GM12873 (cell line): Measurements from ENCODE around the gene KLK1.

ENCODE experiments used
- TF ChIP-seq, protein P1 (sequence below): IDR thresholded peaks from 2 replicates; pipeline ENCODE4 v1.5.1; 2012; ENCODE audit warnings: low read depth, mild to moderate bottlenecking, moderate library complexity, low read length, control low read depth; ENCODE audit not compliant: insufficient read depth; ENCODE audit errors: missing control alignments

Gene KLK1

DNA sequence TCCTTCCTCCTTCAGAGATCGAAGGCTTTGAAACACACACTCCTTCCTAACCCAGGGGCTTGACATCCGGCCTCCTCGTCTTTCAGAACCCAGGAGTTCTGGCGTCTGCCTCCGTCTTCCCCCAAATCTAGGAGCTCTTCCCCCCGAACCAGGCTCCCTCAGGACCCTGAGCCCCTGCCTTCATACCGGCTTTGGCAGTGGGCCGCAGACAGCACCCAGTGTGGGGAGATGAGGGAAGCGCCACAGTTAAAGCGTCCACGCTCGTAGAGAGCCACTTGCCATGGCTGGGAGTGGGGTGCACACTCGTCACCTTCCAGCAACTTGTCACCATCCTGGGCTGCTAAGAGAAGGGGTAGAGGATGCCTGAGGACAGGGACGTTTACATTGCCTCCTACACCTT, 3.9 kb upstream of the KLK1 start:
- TF ChIP-seq, protein P1, sequence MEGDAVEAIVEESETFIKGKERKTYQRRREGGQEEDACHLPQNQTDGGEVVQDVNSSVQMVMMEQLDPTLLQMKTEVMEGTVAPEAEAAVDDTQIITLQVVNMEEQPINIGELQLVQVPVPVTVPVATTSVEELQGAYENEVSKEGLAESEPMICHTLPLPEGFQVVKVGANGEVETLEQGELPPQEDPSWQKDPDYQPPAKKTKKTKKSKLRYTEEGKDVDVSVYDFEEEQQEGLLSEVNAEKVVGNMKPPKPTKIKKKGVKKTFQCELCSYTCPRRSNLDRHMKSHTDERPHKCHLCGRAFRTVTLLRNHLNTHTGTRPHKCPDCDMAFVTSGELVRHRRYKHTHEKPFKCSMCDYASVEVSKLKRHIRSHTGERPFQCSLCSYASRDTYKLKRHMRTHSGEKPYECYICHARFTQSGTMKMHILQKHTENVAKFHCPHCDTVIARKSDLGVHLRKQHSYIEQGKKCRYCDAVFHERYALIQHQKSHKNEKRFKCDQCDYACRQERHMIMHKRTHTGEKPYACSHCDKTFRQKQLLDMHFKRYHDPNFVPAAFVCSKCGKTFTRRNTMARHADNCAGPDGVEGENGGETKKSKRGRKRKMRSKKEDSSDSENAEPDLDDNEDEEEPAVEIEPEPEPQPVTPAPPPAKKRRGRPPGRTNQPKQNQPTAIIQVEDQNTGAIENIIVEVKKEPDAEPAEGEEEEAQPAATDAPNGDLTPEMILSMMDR = no peak

DNA sequence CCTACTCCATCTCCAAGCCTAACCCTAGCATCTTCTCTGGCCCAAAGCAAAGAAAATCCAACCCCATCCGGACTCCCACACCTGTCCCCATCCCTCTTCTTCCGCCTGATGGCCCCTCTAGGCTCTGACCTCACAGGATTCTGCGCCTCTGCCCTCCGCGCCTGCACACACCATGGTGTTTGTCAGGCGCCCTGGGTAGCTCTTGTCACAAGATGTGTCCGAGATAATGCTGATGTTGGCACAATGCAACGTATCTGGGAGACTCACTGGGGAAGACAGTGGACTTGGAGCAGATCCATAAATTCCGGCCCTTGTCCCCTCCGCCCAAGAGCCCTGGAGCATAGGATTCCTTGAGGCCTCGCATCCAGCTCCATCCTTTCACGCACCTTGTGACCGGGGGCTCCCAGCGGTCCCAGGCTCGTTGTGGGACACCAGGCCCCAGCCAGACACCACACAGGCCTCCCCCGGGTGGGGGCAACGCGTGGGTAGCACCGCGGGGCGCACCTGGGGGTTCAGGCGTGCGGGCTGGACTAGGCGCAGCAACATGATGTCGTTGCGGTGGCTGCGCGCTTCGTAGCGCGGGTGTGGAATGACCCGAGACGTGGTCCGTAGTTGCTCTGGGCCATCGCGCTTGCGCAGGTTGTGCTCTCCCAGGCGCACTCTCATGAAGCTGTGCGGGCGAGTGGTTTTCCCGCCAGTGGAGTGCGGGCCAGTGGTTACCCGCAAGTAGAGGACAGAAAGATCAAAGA, 3.1 kb upstream of the KLK1 start:
- TF ChIP-seq, protein P1 = no peak

DNA sequence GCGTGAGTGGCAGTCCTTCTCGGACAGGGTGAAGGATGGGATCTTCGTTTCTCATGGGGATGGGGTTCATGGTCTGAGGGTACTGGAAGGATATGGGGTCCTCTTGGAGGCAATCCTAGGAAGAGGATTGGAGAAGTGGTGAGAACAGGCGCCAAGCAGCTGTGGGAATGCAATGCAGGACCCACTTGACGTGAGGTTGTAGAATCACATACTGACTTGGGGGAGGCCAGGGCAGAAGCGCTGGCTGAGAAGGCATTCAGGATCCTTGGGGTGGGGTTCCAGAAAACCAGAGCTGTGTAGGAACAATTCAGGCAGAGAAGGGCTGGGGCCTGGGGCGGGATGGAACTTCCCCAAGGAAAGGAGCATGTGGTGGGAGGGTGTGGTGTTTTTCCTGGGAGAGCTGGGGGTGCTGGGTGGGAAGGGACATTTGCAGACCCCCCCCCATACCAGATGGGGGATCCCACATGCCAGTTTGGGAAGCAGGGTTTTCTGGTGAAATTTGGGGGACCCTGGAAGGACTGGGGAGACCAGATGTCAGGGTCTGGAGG, 852 bp downstream of the KLK1 start:
- TF ChIP-seq, protein P1 = no peak

DNA sequence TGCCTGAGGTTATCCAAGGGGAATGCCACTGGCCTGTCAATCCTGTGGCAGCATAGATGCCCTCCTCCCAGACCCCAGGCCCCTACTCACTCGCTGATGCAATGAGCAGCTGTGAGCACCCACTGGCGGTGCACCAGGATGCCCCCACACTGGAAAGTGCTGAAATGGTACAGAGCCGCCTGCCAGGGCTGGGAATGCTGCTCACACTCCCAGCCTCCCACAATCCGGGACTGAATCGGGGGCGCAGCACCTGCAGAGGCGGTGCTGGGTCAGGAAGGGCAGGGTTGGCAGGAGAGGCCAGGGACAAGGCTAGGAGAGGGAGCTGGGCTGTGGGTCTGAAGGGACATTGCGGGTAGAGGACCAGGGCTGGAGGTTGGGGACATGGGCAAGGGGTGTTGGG, 2.0 kb downstream of the KLK1 start:
- TF ChIP-seq, protein P1 = no peak

DNA sequence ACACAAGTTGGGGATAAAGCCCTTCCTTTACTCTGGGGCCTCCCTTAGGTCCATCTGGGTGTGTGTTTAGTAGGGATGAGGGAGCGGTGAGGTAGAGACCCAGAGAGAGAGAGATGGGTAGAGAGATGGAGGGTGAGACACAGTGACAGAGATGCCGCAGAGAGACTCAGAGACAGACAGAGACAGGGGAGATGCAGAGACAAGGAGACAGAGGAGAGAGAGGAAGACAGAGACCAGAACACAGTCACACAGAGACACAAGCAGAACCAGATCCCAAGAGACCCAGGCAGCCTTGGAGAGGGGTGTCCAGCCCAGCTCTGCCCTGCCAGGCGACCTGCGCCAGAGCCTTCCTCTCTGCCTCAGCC, 2.4 kb downstream of the KLK1 start:
- TF ChIP-seq, protein P1 = no peak

DNA sequence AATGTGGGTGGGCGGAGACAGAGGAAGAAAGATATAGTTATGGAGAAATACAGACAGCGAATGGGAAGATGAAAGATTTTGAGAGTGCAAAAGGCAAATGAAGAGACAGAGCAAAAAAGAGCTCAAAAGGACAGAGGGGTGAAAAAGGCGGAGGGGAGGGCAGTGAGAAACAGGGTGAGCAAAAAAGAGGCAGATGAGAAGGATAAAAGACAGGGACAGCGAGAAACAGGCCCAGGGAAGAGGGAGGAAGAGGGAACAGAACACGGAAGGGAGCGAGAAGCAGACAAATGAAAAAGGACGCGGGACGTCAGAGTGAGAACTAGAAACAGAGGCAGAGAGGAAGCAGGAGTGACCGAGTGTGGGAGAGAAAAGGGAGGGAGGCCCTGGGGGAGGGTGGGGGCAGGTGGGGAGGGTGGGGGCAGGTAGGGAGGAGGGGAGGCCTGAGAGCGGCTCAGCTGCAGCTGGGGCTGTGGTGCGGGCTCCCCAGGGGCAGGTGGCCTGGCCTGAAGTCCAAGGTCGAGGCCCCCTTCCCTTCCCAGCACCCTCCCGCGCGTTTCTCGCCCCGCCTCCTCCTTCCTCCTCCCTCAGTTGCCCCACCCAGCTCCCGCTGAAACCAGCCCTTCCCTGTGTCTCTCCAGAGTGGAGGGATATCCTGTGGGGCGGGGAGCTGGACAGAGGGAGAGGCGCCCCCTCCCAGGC, 2.9 kb downstream of the KLK1 start:
- TF ChIP-seq, protein P1 = no peak

DNA sequence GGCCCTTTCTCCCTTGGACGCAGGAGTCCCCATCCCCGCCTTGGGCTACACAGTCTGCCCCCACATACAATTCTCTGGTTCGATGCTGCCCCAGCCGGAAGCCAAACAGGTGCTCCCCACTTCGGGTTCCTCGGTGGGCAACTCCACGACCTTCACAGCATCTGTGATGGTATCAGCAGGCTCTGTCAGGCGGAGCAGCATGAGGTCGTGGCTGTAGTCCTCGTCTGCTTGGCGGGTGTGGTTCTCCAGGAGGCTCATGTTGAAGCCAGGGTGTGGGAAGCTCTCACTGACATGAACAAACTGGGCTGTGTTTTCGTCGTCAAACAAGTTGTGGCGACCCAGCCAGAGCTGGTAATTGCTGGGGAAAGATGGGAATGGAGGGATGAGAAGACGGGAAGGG, 3.5 kb downstream of the KLK1 start:
- TF ChIP-seq, protein P1 = no peak
